ENCODE measurements around the gene PGRMC1. TPM values are rescaled to one million over a fixed set of nuclear protein-coding genes. Genes with fewer than 3 reads are reported as not detected.

Gene PGRMC1
- total and polyA plus RNA-seq, 9 of the 15 experiments (the other 6 are each of a cell fraction or from before 2014, with no cell fraction given), result 27.4 to 115 (median 90.3) TPM

GRCh38 chrX:119236623-119237561 is 807 bp downstream of the PGRMC1 start (continued):
- TF ChIP-seq THRA (IDR thresholded peaks at IDR 0.05) (no peak), PCBP1 (IDR thresholded peaks at IDR 0.05; ENCODE audit: low read depth, low read length, poor library complexity, severe bottlenecking) (peak; percentile 34), NKRF (IDR thresholded peaks at IDR 0.05; ENCODE audit: borderline replicate concordance) (0 out of 2 replicates have a peak, but pooled peaks have one; percentile 47), KDM1A (IDR thresholded peaks at IDR 0.05) (peak in 1 of 2 experiments; percentile 63; a peak in 1 of 4 replicates), TSC22D4 (tag; IDR thresholded peaks at IDR 0.05) (no peak), E2F6 (IDR thresholded peaks at IDR 0.05; ENCODE audit: borderline replicate concordance in 1 of 2, extremely low read depth in 1 of 2, insufficient read depth in 1 of 2, insufficient read length in 1 of 2, low read depth in 1 of 2, low read length in 1 of 2, poor library complexity in 1 of 2, severe bottlenecking in 1 of 2) (peak in 1 of 2 experiments; percentile 31), EP400 (IDR thresholded peaks at IDR 0.05) (peak; percentile 13; the same call in 1 of the 2 replicates), ZNF766 (CRISPR knock-in tag; conservative IDR thresholded peaks at IDR 0.05) (no peak), ZMIZ1 (IDR thresholded peaks at IDR 0.05; ENCODE audit: low read depth in 2 of 2, low read length in 2 of 2) (no peak), MCM3 (IDR thresholded peaks at IDR 0.05) (no peak)

All from K562 (cell line).